HG02973 (cell line): ENCODE data around the gene FMNL1.
A peak's percentile ranks its signal among the peaks of the same experiment; 100 is the strongest.
"Not testable (repeated sequence)": the region's sequence is repeated elsewhere in the genome, so short reads cannot be mapped to it uniquely, and the experiment has no call there.

Source experiments
- ATAC-seq: cut with Tn5 transposase; IDR thresholded peaks from one replicate; pipeline ENCODE4 v1.9.1; 2021; ENCODE audit warnings: moderate library complexity; ENCODE audit not compliant: unreplicated experiment

The FMNL1 gene

DNA sequence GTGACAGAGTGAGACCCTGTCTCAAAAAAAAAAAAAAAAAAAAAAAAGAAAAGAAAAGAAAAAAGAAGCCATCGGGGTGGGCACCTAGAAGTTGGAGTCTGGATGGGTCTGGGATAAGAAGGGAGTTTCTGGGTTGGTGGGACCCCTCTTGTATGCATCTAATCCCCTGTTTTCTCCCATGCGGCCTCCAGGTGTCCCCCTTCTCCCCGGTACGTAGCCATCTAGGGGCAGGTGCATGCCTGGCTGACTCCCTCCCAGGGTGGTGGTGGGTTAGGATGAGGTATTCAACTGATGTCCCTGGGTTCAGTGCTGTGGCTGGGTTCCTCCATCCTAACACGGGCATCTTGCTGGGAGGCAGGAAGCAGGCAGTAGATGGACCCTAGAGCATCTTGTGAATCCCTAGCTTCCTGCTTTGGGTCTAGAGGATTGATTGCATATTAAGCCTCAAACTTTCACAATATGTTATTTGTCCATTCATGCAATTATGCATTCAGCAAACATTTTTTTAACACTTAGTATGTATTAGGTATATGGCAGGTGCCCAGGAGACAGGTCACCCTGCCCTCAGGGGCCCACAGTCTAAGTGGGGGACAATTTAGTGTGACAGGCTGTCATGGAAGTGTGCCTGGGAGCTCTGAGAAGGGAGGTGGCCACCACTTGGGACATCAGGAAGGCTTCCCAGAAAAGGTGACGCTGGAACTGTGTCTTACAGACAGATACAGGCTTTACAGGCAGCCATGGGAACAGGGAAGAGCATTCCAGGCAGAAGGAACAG is 13.1 kb downstream of the FMNL1 start:
- no peak for ATAC-seq

DNA sequence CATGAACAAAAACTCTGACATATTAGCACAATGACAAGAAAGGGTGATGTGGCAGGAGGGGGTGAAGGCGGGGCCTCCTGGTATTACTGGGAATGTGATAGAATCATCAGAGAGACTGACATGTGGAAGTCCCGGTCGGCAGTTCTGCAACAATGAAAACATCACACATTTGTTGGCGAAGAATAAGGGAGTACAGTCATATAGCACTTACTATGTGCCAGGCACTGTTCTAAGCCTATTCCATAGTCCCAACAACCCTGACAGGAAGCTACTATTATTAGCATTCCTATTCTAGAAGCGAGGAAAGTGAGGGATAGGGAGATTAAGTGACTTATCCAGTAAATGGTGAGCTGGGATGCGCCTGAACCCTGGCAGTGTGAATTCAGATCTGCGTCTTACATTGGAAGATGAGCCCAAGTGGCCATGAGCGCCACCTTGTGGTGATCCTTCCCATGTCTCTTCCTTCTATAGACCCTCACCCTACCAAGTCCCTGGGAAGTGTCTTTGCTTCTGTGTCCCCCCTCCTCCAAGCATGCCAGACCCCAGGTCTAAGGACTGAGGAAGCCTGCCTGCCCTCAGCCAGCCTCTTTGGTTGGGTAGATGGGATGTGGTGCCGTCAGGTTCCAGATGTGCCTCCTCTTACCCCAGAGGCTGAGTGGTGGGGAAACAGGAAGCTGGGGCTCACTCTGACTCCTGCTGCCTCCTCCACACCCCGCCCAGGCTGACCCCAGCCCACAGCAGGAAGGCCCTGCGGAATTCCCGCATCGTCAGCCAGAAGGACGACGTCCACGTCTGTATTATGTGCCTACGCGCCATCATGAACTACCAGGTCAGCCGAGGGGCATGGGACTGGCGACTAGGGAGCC is 14.0 kb downstream of the FMNL1 start:
- ATAC-seq: no peak

DNA sequence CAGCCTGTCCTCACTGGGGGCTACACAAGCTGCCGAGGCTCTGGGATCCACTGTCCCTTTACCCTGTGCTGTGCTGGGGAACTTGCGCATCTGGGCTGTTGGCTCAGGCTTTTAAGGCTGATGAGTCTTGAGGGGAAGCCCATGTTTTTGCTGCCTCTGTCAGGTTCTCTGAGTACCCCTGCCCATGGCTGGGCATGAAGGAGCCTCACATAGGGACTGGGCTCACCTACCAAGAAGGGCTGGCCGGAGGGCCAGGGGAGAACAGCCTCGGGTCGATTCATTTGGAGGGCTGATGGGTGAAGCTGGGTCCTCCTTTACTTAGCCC is 14.6 kb downstream of the FMNL1 start:
- no peak for ATAC-seq

DNA sequence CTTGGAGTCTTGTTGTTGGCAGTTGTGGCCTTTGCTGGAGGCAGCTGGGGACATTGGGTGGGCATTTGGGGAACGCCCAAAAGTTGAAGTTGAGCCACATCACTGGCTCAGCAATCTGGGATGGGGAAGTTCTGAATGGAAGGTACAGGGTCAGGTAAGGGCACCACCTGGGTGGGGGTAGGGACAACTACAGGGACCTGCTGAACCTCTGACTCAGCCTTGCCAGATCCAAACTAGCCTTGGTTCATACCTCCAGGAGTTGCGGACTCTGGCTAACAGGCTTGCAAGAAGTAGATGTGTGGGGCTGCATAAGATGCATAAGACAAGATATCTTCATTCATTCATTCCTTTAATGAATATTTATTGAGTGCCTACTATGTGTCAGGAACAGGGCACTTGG is 16.0 kb downstream of the FMNL1 start:
- no peak for ATAC-seq

DNA sequence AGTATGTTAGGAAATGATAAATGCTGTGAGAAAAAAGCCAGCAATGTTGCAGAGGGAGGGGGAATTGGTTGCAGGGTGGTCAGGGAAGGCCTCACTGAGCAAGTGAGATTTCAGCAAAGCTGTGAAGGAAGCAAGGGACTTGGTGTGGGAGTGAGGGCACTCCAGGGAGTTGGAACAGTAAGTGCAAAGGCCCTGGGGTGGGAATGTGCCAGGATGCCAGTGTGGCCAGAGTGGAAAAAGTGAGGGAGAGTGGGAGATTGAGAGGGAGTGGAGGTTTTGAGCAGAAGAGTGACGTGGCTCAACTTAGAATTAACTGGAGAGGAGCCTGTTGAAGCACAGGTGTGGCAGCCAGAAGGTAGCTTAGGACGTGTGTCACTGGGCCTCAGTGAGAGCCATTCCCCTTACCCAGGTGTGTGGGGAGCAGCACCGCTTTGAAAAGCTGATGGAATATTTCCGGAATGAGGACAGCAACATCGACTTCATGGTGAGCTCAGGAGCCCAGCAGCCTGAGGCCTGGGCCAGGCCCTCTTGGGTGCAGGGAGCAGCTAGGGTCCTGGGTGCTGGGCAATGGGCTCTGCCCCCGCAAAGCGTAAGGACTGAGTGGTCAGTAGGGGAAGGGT is 16.6 kb downstream of the FMNL1 start:
- no peak for ATAC-seq

DNA sequence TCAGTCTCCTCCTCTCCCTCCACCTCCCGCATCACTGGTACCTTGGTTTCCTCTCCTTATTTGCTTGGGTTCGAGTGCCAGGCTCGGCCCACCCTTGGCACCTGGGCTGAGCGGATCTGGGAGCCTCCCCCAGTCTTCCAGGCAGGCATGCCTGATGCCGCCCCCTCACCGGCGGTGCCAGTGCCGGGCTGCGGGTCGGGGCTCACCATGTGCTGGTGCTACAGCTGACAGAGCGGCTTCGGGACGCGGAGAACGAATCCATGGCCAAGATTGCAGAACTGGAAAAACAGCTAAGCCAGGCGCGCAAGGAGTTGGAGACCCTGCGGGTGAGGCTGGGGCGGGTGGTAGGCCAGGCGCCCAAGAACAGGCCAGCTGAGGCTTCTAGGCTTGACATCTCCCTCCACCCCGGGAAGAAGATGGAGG is 19.2 kb downstream of the FMNL1 start:
- no peak for ATAC-seq

DNA sequence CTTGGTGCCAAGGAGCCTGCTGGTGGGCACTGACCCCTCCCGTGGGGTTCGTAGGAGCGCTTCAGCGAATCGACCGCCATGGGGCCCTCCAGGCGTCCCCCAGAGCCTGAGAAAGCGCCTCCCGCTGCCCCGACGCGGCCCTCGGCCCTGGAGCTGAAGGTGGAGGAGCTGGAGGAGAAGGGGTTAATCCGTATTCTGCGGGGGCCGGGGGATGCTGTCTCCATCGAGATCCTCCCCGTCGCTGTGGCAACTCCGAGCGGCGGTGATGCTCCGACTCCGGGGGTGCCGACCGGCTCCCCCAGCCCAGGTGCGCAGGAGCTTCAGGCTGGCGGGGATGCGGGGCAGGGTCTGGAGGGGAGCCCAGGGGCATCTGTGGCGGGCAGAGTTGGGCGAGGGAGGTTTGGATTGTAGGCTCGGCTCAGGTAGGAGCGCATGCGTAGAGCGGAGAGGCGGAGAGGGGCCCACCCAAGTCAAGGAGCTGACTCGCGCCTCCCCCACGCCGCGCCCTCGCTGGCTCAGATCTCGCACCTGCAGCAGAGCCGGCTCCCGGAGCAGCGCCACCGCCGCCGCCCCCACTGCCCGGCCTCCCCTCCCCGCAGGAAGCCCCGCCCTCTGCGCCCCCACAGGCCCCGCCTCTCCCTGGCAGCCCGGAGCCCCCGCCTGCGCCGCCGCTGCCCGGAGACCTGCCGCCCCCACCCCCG is 19.8 kb downstream of the FMNL1 start:
- ATAC-seq: no peak

DNA sequence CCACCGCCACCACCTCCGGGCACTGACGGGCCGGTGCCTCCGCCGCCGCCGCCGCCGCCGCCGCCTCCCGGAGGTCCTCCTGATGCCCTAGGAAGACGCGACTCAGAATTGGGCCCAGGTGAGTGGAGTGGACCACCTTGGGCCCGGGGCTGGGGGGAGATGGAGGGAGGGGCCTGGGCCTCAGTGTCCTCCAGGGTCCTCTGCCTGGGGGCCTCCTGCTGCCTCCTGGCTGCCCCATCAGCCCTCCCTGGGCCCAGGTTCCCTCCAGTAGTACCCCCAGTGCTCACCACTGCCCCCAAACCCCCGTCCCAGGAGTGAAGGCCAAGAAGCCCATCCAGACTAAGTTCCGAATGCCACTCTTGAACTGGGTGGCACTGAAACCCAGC is 20.3 kb downstream of the FMNL1 start:
- no peak for ATAC-seq

DNA sequence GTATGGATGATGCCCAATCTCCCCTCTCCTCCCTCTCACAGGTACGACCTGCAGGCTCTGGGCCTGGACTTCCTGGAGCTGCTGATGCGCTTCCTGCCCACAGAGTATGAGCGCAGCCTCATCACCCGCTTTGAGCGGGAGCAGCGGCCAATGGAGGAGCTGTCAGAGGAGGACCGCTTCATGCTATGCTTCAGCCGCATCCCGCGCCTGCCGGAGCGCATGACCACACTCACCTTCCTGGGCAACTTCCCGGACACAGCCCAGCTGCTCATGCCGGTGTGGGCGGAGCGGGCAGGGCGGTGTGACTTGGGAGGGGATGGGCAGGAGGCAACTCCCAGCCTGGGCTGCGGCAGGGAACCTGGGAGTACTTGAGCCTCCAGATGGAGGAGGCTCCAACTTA is 22.1 kb downstream of the FMNL1 start:
- ATAC-seq: no peak

DNA sequence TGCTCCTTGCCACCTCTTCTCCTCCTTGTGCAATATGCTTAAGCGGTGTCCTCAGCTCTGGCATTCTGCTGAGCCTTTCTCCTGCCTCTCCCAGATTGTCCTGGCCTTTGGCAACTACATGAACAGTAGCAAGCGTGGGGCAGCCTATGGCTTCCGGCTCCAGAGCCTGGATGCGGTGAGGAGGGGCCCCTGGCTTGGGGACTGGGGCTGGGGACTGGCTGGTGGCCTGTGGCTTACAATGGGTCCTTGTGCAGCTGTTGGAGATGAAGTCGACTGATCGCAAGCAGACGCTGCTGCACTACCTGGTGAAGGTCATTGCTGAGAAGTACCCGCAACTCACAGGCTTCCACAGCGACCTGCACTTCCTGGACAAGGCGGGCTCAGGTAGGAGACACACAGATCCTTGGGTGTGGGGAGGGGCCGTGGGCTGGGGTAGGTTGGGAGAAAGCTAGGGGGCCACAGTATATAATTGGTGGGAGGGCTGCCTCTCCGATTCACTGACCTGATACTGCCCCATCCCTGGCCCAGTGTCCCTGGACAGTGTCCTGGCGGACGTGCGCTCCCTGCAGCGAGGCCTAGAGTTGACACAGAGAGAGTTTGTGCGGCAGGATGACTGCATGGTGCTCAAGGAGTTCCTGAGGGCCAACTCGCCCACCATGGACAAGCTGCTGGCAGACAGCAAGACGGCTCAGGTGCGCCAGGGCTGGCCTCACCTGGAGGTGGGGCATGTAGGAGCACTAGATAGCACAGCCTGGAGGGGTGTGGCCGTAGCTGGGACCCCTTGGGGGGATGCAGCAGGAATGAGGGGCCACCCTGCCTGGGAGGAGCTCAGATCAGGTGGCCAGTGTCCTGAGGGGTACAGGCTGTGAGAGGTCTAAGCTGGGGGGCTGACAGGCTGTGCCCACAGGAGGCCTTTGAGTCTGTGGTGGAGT is 23.3 kb downstream of the FMNL1 start:
- ATAC-seq: no peak

DNA sequence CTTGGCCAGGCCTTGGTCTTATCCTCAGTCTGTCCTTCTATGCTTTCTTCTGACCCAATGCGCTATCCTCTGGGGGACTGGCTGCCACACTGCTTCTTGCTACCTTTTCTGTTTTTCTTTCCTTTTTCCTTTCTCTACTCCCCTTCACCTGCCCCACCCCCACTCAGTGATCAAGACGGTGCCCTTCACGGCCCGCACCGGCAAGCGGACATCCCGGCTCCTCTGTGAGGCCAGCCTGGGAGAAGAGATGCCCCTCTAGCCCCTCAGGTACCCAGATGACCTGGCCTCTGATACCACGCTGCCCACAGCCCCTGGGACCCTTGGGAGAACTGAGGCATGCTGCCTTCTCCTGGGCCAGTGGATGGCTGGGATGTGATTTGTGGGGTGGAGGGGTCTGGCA is 24.7 kb downstream of the FMNL1 start:
- no peak for ATAC-seq

DNA sequence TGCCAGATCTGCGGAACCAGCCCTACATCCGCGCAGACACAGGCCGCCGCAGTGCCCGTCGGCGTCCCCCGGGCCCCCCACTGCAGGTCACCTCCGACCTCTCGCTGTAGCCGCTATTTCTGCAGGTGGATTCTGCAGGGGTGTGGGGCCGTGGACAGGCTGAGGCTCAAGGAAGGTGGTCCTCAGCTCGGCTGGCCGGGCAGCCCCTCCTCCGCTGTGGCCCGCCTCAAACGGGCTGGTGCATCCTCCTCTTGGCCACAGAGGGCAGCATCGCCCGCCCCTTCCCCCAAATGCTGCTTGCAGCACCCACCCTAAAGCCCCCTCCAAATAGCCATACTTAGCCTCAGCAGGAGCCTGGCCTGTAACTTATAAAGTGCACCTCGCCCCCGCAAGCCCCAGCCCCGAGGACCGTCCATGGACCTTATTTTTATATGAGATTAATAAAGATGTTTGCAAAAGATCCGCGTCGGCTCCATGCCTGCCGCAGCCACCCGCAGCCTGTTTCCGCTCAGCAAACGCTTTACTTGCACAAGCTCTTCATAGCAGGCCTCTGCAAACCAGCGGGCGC is 25.3 kb downstream of the FMNL1 start:
- ATAC-seq: no peak

DNA sequence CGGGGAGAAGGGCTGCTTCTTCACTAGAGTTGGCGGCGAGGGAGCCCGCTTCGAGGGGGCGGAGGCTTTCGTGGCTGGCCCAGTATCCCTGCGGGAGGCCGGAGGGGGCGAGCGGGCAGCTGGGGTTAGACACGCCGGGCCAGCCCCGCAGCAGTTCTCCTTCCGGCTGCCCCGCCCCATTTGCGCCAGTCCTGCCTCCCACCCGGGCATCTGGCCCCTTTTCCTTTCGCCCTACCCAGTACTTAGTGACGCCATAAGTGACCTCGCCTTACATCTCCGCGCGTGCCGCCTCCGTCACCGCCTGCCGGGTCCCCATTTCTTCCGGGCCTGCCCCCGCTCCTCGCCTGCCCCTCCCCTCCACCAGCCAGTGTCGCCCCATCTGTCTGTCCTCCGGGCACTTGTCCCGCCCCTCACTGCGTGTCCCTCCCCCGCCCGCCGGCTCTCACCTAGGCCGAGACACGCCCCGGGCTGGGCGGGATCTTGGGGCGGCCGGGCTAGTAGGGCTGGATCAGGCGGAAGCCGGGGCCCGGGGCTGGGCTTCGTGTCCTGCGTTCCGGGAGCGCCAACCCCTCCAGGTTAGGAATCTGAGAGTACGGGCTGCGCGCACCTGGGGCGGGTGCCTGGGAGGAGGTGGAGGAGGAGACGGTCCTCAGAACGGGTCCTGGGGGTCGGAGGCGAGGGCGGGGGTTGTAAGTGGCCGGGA is 25.9 kb downstream of the FMNL1 start:
- peak; percentile 79 for ATAC-seq

DNA sequence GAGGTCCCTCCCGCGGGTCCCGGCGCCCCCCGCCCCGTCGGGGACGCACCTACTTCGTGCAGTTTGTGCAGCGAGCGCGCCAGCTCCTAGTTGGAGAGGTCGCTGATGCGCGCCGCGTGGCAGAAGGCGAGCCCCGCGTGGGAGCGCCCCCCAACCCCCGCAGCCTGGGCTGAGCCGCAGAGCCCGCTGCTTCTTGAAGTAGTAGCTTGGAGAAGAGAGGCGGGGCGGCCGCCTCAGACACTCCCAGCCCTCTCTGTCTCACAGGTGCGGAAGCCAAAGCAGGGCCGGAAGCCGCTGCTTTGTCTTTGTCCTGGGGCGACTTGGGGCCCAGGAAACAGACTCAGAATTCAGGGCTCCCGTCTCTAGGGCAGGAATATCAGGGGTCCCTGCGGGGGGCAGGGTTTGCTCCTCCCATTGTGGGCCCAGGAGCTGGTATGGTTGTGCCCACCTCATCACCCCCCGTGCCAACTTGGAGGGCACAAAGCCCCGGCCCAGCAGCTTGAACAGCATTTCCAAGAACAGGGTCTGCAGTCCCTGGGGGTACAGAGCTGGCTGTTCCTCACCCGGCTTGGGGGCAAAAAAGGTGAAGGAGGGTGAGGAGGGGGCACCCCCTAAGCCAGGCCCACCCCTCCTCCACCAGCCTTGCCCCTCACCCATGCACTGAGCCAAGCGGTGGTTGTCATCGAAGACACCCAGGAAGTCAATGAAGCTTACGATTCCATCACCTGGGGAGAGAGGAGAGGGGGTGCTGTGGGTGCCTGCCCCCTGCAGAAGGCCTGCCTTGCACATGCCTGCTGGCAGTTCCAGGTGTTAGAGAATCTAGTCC is 26.7 kb downstream of the FMNL1 start:
- peak; percentile 47 for ATAC-seq

DNA sequence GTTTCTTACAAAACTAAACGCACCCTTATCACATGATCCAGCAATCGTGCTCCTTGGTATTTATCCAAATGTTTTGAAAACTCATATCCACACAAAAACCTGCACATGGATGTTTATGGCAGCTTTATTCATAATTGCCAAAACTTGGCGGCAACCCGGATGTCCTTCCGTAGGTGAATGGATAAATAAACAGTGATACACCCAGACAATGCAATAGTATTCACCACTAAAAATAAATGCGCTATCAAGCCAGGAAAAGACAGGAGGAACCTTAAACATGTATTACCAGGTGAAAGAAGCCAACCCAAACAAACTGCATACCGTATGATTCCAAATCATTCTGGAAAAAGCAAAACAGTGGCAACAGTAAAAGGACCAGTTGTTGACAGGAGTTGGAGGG is 30.2 kb downstream of the FMNL1 start:
- ATAC-seq: no peak

DNA sequence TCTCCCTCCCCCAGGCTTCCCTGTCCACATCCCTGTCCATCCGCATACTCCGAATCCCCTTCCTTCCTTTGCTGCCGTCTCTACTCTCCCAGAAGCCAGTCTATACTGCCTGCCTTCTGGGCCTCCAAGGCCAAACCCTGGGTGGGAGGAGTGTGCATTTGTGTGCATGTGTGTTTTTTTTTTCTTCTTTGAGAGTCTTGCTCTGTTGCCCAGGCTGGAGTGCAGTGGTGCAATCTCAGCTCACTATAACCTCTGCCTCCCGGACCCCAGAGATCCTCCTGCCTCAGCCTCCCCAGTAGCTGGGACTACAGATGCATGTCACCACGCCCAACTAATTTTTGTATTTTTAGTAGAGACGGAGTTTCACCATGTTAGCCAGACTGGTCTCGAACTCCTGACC is 31.6 kb downstream of the FMNL1 start:
- ATAC-seq: not testable (repeated sequence)

DNA sequence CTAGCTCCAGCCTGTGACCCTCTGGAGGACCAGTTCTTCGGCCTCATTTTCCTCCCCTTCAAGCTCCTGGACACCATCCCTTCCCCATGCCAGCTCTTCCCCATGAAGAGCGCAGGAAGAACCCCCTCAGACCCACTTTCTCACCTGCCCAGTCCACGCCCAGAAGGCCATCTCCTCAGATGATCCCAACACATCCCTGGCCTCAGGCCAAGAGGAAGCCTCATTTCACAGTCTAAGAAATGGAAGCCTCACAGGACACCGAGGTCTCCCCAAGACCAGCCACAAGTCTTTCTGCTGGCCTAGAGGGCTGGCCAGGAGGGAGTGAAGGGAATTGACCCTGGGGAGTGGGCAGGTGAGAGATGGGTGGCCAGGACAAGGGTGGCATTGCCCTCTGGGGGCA is 32.2 kb downstream of the FMNL1 start:
- no peak for ATAC-seq

DNA sequence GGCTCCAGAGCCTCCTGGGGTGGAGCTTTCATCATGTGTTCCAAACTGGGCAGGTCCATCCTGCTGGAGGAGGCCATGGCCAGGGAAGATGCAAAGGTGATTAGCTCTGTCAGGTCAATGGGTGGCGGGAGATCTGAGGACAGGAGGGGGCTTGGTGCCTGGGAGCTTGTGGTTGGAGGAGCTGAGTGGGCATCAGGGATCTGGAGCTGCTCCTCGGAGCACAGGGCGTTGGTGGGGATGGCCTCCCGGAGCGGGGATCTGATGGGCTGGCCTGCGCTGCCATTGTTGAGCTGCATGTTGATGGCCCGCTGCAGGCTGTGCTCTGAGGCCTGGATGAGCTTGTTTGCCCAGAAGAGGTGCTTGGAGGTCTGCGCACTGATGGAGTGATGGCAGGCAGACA is 33.7 kb downstream of the FMNL1 start:
- no peak for ATAC-seq
